LHCN-M2 (cell line): ENCODE measurements around the gene ZBTB12. TPM values are rescaled to one million over a fixed set of nuclear protein-coding genes. Genes with fewer than 3 reads are reported as not detected.
"Not testable (repeated sequence)": the region's sequence is repeated elsewhere in the genome, so short reads cannot be mapped to it uniquely, and the experiment has no call there.

Source experiments
- DNase-seq: peaks from one replicate; pipeline ENCODE4 v3.0.0-alpha.2; 2012; ENCODE audit warnings: low read depth
- total RNA-seq: library from RNA; depleted of rRNA; stranded (reverse); fragments of >200 nt; gene quantifications from 2 replicates; pipeline ENCODE4 v1.2.3, GENCODE V29; 2014

ZBTB12 gene
- total RNA-seq, 1 experiment from 2014 or later, result 3.0 TPM

GRCh38 chr6:31876357-31876756, 25.5 kb downstream of the ZBTB12 start:
- DNase-seq, result no peak

GRCh38 chr6:31875877-31876276, 26.0 kb downstream of the ZBTB12 start:
- no peak for DNase-seq

GRCh38 chr6:31874836-31875572, 26.9 kb downstream of the ZBTB12 start:
- no peak for DNase-seq

- no peak for DNase-seq
These were observed 27.7 kb downstream of the ZBTB12 start for GRCh38 chr6:31874084-31874670.

GRCh38 chr6:31871046-31871659, 30.7 kb downstream of the ZBTB12 start:
- DNase-seq, result no peak

GRCh38 chr6:31870385-31870921, 31.4 kb downstream of the ZBTB12 start:
- DNase-seq, result no peak

GRCh38 chr6:31869343-31869742, 32.5 kb downstream of the ZBTB12 start:
- DNase-seq, result no peak

- not testable (repeated sequence) for DNase-seq
These were observed 33.3 kb downstream of the ZBTB12 start for GRCh38 chr6:31868658-31868971.

- no peak for DNase-seq
These were observed 36.4 kb downstream of the ZBTB12 start for GRCh38 chr6:31865205-31866118.

GRCh38 chr6:31864818-31865204, 37.1 kb downstream of the ZBTB12 start:
- DNase-seq, result no peak

- DNase-seq, result not testable (repeated sequence)
These were observed 37.7 kb downstream of the ZBTB12 start for GRCh38 chr6:31864123-31864562.

- peak; percentile 100 for DNase-seq
These were observed 39.3 kb downstream of the ZBTB12 start, which contains the start of gene NEU1 for GRCh38 chr6:31862344-31863235. NEU1 (minus strand) TSS chr6:31862821; CDS start chr6:31862776, 45 bp downstream.

GRCh38 chr6:31861919-31862343, 40.0 kb downstream of the ZBTB12 start:
- no peak for DNase-seq

- no peak for DNase-seq
These were observed 40.7 kb downstream of the ZBTB12 start for GRCh38 chr6:31861150-31861549.

- DNase-seq, result no peak
These were observed 41.5 kb downstream of the ZBTB12 start for GRCh38 chr6:31860349-31860748.

GRCh38 chr6:31859923-31860322, 42.0 kb downstream of the ZBTB12 start:
- no peak for DNase-seq

GRCh38 chr6:31858707-31859106, 43.2 kb downstream of the ZBTB12 start:
- no peak for DNase-seq

GRCh38 chr6:31857774-31858173, 44.1 kb downstream of the ZBTB12 start:
- not testable (repeated sequence) for DNase-seq

GRCh38 chr6:31851980-31852718, 49.7 kb downstream of the ZBTB12 start:
- not testable (repeated sequence) for DNase-seq

- no peak for DNase-seq
These were observed 50.4 kb downstream of the ZBTB12 start for GRCh38 chr6:31851485-31851832.
